H1 (cell line): ENCODE measurements around the gene LRRC61. TPM values are rescaled to one million over a fixed set of nuclear protein-coding genes. Genes with fewer than 3 reads are reported as not detected.

Source experiments
- ATF3 ChIP-seq: IDR thresholded peaks from 2 replicates; pipeline ENCODE4 v1.6.1; 2011; ENCODE audit warnings: low read depth, mild to moderate bottlenecking, low read length; ENCODE audit not compliant: insufficient read depth
- CEBPB ChIP-seq: IDR thresholded peaks from 2 replicates; pipeline ENCODE4 v1.6.1; 2012; ENCODE audit warnings: low read depth, low read length
- CHD1 ChIP-seq: IDR thresholded peaks from 2 replicates; pipeline ENCODE4 v1.6.1; 2012; ENCODE audit warnings: low read depth, low read length, improper control_type of control experiment
- CHD2 ChIP-seq: IDR thresholded peaks from 2 replicates; pipeline ENCODE4 v1.6.1; 2012; ENCODE audit warnings: low read length, improper control_type of control experiment
- HDAC6 ChIP-seq: IDR thresholded peaks from one replicate; pipeline ENCODE4 v1.7.1; 2012; ENCODE audit warnings: low read depth, mild to moderate bottlenecking, inconsistent platforms, low read length, moderate library complexity
- JUN ChIP-seq: IDR thresholded peaks from 2 replicates; pipeline ENCODE4 v1.6.1; 2011; ENCODE audit warnings: low read depth, mild to moderate bottlenecking, improper control_type of control experiment, low read length
- KDM1A ChIP-seq: fragments of 200-600, 300-600 bp; sonication (generic); IDR thresholded peaks from 2 replicates; pipeline ENCODE4 v1.7.1; 2016; ENCODE audit warnings: mild to moderate bottlenecking, low read length, borderline replicate concordance
- KDM4A ChIP-seq: IDR thresholded peaks from one replicate; pipeline ENCODE4 v1.7.1; 2012; ENCODE audit warnings: low read depth, mild to moderate bottlenecking, moderate library complexity, low read length, inconsistent platforms; ENCODE audit not compliant: severe bottlenecking
- PHF8 ChIP-seq: fragments of 200-600 bp; sonication (generic); conservative IDR thresholded peaks from 2 replicates; pipeline ENCODE4 v1.7.1; 2012; ENCODE audit warnings: low read depth, mild to moderate bottlenecking, inconsistent platforms, low read length, moderate library complexity
- POLR2A ChIP-seq, 2 experiments: IDR thresholded peaks; 1 replicate in 1 of 2; 2 replicates in 1 of 2; pipeline ENCODE4 v1.6.1; 2011; ENCODE audit warnings: low read depth in 2 of 2, low read length in 2 of 2, mild to moderate bottlenecking in 2 of 2; ENCODE audit errors: control extremely low read depth in 1 of 2
- POU5F1 ChIP-seq: IDR thresholded peaks from 2 replicates; pipeline ENCODE4 v1.6.1; 2011; ENCODE audit warnings: low read depth, mild to moderate bottlenecking, low read length, moderate library complexity
- RBBP5 ChIP-seq: IDR thresholded peaks from 2 replicates; pipeline ENCODE4 v1.7.1; 2012; ENCODE audit warnings: low read depth, mild to moderate bottlenecking, inconsistent platforms, low read length, moderate library complexity, borderline replicate concordance
- SIN3A ChIP-seq, 2 experiments: IDR thresholded peaks in 1 of 2; conservative IDR thresholded peaks in 1 of 2; 2 replicates each; pipeline ENCODE4 v1.6.1; 2011 to 2012; ENCODE audit warnings: low read length in 2 of 2, improper control_type of control experiment in 1 of 2, low read depth in 1 of 2, mild to moderate bottlenecking in 1 of 2
- SP1 ChIP-seq: IDR thresholded peaks from 2 replicates; pipeline ENCODE4 v1.6.1; 2011; ENCODE audit warnings: low read depth, low read length
- TAF7 ChIP-seq: optimal IDR thresholded peaks from 2 replicates; pipeline ENCODE3; 2011; ENCODE audit warnings: low read depth, mild to moderate bottlenecking, inconsistent platforms, low read length, moderate library complexity, borderline replicate concordance
- TEAD4 ChIP-seq: IDR thresholded peaks from 2 replicates; pipeline ENCODE4 v1.6.1; 2012; ENCODE audit warnings: low read depth, low read length, inconsistent platforms, mixed read lengths
- USF2 ChIP-seq: IDR thresholded peaks from 2 replicates; pipeline ENCODE4 v1.6.1; 2011; ENCODE audit warnings: low read length, improper control_type of control experiment
- polyA plus RNA-seq, 7 experiments: library from polyadenylated mRNA; depleted of rRNA in 3 of 7; stranded (reverse) in 5 of 7; unstranded in 2 of 7; fragments of >200 nt in 5 of 7; fragments of 200-250 nt in 2 of 7; gene quantifications; 1 replicate in 5 of 7; 2 replicates in 1 of 7; 4 replicates in 1 of 7; pipeline versions ENCODE4 v1.2.1 to v1.2.3, GENCODE V29; 2011 to 2013; ENCODE audit warnings: missing spikeins in 2 of 7, mixed read lengths in 2 of 7
- total RNA-seq: library from RNA; stranded (reverse); fragmentation: NEBNext Ultra II Directional; extraction: Animal tissue kit (Norgen Biotek cat#: 25700); gene quantifications from 2 replicates; pipeline ENCODE4 v1.2.1, GENCODE V29; 2021

LRRC61 gene
- total and polyA plus RNA-seq, 2 of the 8 experiments (the other 6 are each of a cell fraction or from before 2014, with no cell fraction given) = 0.73 to 44.8 TPM

GRCh38 chr7:150378853-150379440, 55.8 kb downstream of the LRRC61 start, which contains the start of gene ZNF775 (continued):
- no peak for TF ChIP-seq POU5F1
- TF ChIP-seq ATF3 = peak; percentile 55; the same call in 1 of the 2 replicates
- TF ChIP-seq HDAC6 = no peak
- no peak for TF ChIP-seq JUN
- 0 out of 2 replicates have a peak, but pooled peaks have one; percentile 51 for TF ChIP-seq RBBP5
- TF ChIP-seq POLR2A (IDR thresholded peaks at IDR 0.05; ENCODE audit: control extremely low read depth in 1 of 2, low read depth in 2 of 2, low read length in 2 of 2) = peak in 1 of 2 experiments; percentile 79; a peak in 2 of 3 replicates
- TF ChIP-seq SP1 = peak; percentile 96
- peak; percentile 91 for TF ChIP-seq USF2
- no peak for TF ChIP-seq KDM4A
- peak; percentile 36 for TF ChIP-seq TAF7
- TF ChIP-seq TEAD4 = no peak
- no peak for TF ChIP-seq CEBPB
- peak; percentile 90 for TF ChIP-seq CHD2
- TF ChIP-seq SIN3A (conservative IDR thresholded peaks at IDR 0.05 in 1 of 2, IDR thresholded peaks at IDR 0.05 in 1 of 2; ENCODE audit: low read depth in 1 of 2, low read length in 2 of 2) = peak in 1 of 2 experiments; percentile 47; a peak in 1 of 4 replicates
- no peak for TF ChIP-seq CHD1
- no peak for TF ChIP-seq KDM1A
- peak; percentile 57 for TF ChIP-seq PHF8
